Kidney (tissue), 14 donors: Measurements from ENCODE around the gene RADX. TPM values are rescaled to one million over a fixed set of nuclear protein-coding genes. Genes with fewer than 3 reads are reported as not detected.

Experiments used
- DNase-seq, 5 donors: peaks; one replicate each; pipeline ENCODE4 v3.0.0-alpha.2; 2013 to 2020
- FAIRE-seq: peaks from 2 replicates; lab custom pipeline; 2012; peaks lifted over from hg19 to GRCh38; lab: Jason Lieb, UNC
- H3K27ac ChIP-seq, 2 donors: one replicate each; pipeline ENCODE4 v1.7.0; 2013; ENCODE audit warnings: low read depth in 2 of 2, low read length in 2 of 2, inconsistent platforms in 1 of 2
- H3K27me3 ChIP-seq: one replicate; pipeline ENCODE4 v1.7.1; 2013; ENCODE audit warnings: low read length, inconsistent platforms; ENCODE audit not compliant: control insufficient read depth, insufficient read depth
- H3K36me3 ChIP-seq, 3 donors: one replicate each; pipeline versions ENCODE4 v1.7.0 to v1.7.1; 2013; ENCODE audit warnings: low read length in 3 of 3, control low read depth in 1 of 3, inconsistent platforms in 1 of 3; ENCODE audit not compliant: insufficient read depth in 3 of 3, control insufficient read depth in 2 of 3
- H3K4me1 ChIP-seq, 3 donors: one replicate each; pipeline versions ENCODE4 v1.7.0 to v1.7.1; 2013; ENCODE audit warnings: low read length in 3 of 3, inconsistent platforms in 1 of 3, low read depth in 1 of 3; ENCODE audit not compliant: control insufficient read depth in 2 of 3, insufficient read depth in 2 of 3
- H3K4me3 ChIP-seq, 3 donors: one replicate each; pipeline versions ENCODE4 v1.7.0 to v1.8.1; 2013; ENCODE audit warnings: low read length in 3 of 3, control low read depth in 1 of 3, inconsistent platforms in 1 of 3
- H3K9ac ChIP-seq, 3 donors: one replicate each; pipeline versions ENCODE4 v1.7.0 to v1.7.1; 2013; ENCODE audit warnings: low read length in 3 of 3, control low read depth in 1 of 3, inconsistent platforms in 1 of 3
- H3K9me3 ChIP-seq, 3 donors: one replicate each; pipeline versions ENCODE4 v1.7.0 to v1.7.1; 2013; ENCODE audit warnings: low read length in 3 of 3, control low read depth in 1 of 3, inconsistent platforms in 1 of 3; ENCODE audit not compliant: control insufficient read depth in 2 of 3, insufficient read depth in 1 of 3
- intact Hi-C: fragments of 100-400 bp; cut with DNase I; formaldehyde crosslinking; loops from one replicate; pipeline ENCODE4 v1.11.1; 2022
- polyA plus RNA-seq: library from polyadenylated mRNA; stranded (reverse); fragments of 350-450 nt; fragmentation: Illumina TruSeq; extraction: RNeasy Lipid Tissue Mini Kit (QIAGEN cat#74804); gene quantifications from one replicate; pipeline ENCODE4 v1.2.3, GENCODE V29; 2014; ENCODE audit warnings: low read depth, low replicate concordance; ENCODE audit not compliant: insufficient read depth
- total RNA-seq: library from RNA; stranded (reverse); fragmentation: NEBNext Ultra II Directional; extraction: Animal tissue kit (Norgen Biotek cat#: 25700); gene quantifications from one replicate; pipeline ENCODE4 v1.2.1, GENCODE V29; 2021
- TF ChIP-seq, protein P1 (sequence below): IDR thresholded peaks from 3 replicates; pipeline ENCODE4 v1.5.1; 2012; ENCODE audit warnings: mild to moderate bottlenecking, moderate library complexity, borderline replicate concordance; ENCODE audit not compliant: insufficient read depth; ENCODE audit errors: extremely low read depth
- donor health status: control.
- donor health status: control.
- donor health status: control.
- donor health status: control.
- donor health status: control.
- donor health status: DM: yes; HTN: yes; CAD: no.
- donor health status: Normal renal cell carcinoma (clear cell type).

The RADX gene
- total and polyA plus RNA-seq, 2 donors from 2014 or later, result 3.2 to 4.7 TPM

DNA sequence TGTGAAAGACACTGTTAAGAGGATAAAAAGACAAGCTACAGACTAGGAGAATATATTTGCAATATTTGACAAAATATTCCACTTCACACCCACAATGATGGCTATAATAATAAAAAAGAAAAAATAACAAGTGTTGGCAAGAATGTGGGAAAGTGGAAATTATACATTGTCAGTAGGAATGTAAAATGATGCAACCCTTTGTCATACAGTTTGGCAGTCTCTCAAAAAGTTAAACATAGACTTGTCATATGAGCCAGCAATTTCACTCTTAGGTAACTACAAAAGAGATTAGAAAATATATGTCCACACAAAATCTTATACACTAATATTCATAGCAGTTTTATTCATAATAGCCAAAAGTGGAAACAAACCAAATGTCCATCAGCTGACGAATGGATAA, 5.2 kb upstream of the RADX start:
- no peaks in the 10 kb centered on the region for H3K9me3 ChIP-seq
- no peak for DNase-seq
- H3K4me3 ChIP-seq, result no peak overlapping the region
- no peaks in the 10 kb centered on the region for H3K4me1 ChIP-seq
- intact Hi-C loops, result no loop called here
- TF ChIP-seq, protein P1, sequence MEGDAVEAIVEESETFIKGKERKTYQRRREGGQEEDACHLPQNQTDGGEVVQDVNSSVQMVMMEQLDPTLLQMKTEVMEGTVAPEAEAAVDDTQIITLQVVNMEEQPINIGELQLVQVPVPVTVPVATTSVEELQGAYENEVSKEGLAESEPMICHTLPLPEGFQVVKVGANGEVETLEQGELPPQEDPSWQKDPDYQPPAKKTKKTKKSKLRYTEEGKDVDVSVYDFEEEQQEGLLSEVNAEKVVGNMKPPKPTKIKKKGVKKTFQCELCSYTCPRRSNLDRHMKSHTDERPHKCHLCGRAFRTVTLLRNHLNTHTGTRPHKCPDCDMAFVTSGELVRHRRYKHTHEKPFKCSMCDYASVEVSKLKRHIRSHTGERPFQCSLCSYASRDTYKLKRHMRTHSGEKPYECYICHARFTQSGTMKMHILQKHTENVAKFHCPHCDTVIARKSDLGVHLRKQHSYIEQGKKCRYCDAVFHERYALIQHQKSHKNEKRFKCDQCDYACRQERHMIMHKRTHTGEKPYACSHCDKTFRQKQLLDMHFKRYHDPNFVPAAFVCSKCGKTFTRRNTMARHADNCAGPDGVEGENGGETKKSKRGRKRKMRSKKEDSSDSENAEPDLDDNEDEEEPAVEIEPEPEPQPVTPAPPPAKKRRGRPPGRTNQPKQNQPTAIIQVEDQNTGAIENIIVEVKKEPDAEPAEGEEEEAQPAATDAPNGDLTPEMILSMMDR, result no peak
- FAIRE-seq, result peak; percentile 95
- H3K9ac ChIP-seq, result no peak overlapping the region
- no peaks in the 10 kb centered on the region for H3K27me3 ChIP-seq
- no peaks in the 10 kb centered on the region for H3K36me3 ChIP-seq
- no peak overlapping the region for H3K27ac ChIP-seq

DNA sequence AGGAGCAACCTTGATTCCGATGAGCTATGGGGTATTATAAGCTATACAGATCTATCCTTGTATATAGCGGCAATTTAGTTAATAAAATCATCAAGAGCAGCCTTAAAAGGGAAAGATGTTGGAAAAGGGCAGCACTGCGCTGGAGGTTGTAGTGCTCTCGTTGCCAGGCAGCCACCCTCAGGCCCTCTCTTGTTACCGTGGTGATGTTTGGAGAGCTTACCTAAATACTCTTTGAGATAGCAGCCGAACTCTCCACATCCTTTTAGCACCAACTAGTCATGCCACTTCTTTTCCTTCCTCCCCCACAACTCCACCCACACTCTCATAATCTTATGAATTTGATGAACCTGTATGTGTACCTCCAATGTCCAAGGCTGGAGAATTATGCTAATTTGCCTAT, 3.8 kb upstream of the RADX start:
- DNase-seq, result no peak
- Histone ChIP-seq H3K4me3 (no peak overlapping the region), H3K4me1 (no peaks in the 10 kb centered on the region), H3K9ac (no peak overlapping the region), H3K9me3 (no peaks in the 10 kb centered on the region), H3K27me3 (peaks cover 6% of the 10 kb centered on the region), H3K27ac (no peak overlapping the region), H3K36me3 (no peaks in the 10 kb centered on the region)
- intact Hi-C loops, result no loop called here
- FAIRE-seq, result no peak
- TF ChIP-seq, protein P1, result no peak

DNA sequence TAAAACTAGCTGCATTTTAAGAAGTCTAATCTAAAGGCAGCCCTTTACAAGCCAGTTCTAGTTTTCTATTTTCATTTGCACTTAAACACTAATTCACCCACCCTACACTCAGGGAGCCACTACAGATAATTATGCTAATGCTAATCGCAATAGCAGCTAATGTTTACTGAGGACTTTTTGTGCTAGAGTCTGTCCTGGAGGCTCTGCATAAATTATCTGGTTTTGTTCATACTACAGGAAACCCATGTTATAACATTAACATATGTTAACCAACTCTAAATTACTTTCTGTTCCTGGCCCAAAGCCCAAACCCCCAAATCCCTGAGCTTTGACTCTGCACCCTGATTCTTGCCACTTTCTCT, 480 bp upstream of the RADX start:
- FAIRE-seq, result no peak

More for the DNA sequence above, 480 bp upstream of the RADX start:
- H3K9me3 ChIP-seq, result no peaks in the 10 kb centered on the region
- peak overlapping the region; percentile 65 to 82 (median 79) for H3K4me3 ChIP-seq
- H3K4me1 ChIP-seq, result no peaks in the 10 kb centered on the region
- H3K36me3 ChIP-seq, result no peaks in the 10 kb centered on the region
- DNase-seq, result no peak
- no peak overlapping the region for H3K27ac ChIP-seq
- H3K27me3 ChIP-seq, result peaks cover 9% of the 10 kb centered on the region
- TF ChIP-seq, protein P1, result no peak
- peak overlapping the region in 1 of 3 donors; percentile 45 for H3K9ac ChIP-seq
- intact Hi-C loops, result no loop called here
